PC-3 (cell line): ENCODE data around the gene STK4.

ENCODE experiments used
- EZH2phosphoT487 ChIP-seq: fragments of 300-600 bp; sonication (generic); IDR thresholded peaks from 2 replicates; pipeline ENCODE4 v1.6.1; 2018; ENCODE audit warnings: mild to moderate bottlenecking, antibody characterized with exemption, low read length, borderline replicate concordance
- TF ChIP-seq, protein P1 (sequence below): fragments of 300-600 bp; sonication (generic); conservative IDR thresholded peaks from 2 replicates; pipeline ENCODE4 v1.5.1; 2017; ENCODE audit warnings: antibody characterized with exemption, low read depth, mild to moderate bottlenecking, low read length

DNA sequence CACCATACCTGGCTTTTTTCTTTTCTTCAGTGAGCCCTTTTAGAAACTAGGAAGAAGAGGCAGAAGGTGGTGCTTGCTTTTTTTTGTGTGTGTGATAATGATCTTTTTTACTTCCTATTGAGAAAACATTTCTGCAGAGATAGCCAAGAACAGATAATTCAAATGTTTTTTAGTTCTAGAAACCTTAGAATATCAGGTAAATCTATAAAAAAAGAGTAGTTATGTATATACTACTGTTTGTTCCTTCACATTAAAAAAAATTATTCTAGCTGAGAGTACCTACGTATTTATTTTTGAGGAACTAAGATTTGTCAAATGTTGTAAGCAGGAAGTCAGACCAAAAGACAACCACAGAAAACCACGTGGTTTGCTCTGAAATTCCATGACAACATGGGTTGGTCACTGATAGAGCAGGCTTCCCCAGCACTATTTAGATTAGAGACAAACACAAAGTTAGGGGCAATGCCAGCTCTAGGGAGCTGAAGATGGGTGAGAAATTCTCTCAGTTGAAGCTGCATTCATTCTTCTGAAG, 12.8 kb downstream of the STK4 start:
- TF ChIP-seq EZH2phosphoT487: no peak
- TF ChIP-seq, protein P1, sequence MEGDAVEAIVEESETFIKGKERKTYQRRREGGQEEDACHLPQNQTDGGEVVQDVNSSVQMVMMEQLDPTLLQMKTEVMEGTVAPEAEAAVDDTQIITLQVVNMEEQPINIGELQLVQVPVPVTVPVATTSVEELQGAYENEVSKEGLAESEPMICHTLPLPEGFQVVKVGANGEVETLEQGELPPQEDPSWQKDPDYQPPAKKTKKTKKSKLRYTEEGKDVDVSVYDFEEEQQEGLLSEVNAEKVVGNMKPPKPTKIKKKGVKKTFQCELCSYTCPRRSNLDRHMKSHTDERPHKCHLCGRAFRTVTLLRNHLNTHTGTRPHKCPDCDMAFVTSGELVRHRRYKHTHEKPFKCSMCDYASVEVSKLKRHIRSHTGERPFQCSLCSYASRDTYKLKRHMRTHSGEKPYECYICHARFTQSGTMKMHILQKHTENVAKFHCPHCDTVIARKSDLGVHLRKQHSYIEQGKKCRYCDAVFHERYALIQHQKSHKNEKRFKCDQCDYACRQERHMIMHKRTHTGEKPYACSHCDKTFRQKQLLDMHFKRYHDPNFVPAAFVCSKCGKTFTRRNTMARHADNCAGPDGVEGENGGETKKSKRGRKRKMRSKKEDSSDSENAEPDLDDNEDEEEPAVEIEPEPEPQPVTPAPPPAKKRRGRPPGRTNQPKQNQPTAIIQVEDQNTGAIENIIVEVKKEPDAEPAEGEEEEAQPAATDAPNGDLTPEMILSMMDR: no peak
